Stimulated activated naive B cell treated with anti-CD40 and anti-IgM and Interleukin-4, amounts not matched to agents 10 μg/mL and 1 μg/mL and 100 μg/mL, for 72 hours (primary cell): Measurements from ENCODE around the gene CRMP1.

Experiments used
- ATAC-seq, 2 donors: fragments of 150-1000 bp; cut with Tn5 transposase; replicated peaks; 2 replicates each; pipeline ENCODE4 v1.10.0; 2021; ENCODE audit warnings: moderate library complexity in 1 of 2
- DNase-seq: peaks from one replicate; pipeline ENCODE4 v3.0.0; 2021
- H3K27ac Mint-ChIP-seq: one replicate; pipeline ENCODE4 v1.8.0; 2022; ENCODE audit warnings: mild to moderate bottlenecking, mixed read lengths
- H3K27me3 Mint-ChIP-seq, 2 donors: one replicate each; pipeline ENCODE4 v1.8.0; 2022; ENCODE audit warnings: mixed read lengths in 2 of 2
- H3K36me3 Mint-ChIP-seq, 2 donors: one replicate each; pipeline ENCODE4 v1.8.0; 2022; ENCODE audit warnings: mixed read lengths in 2 of 2, mild to moderate bottlenecking in 1 of 2
- H3K4me1 Mint-ChIP-seq, 2 donors: one replicate each; pipeline ENCODE4 v1.8.0; 2022; ENCODE audit warnings: mixed read lengths in 2 of 2, mild to moderate bottlenecking in 1 of 2
- H3K4me3 Mint-ChIP-seq, 2 donors: one replicate each; pipeline ENCODE4 v1.8.0; 2022; ENCODE audit warnings: mild to moderate bottlenecking in 2 of 2, mixed read lengths in 2 of 2, moderate library complexity in 1 of 2
- H3K9me3 Mint-ChIP-seq, 2 donors: one replicate each; pipeline ENCODE4 v1.8.0; 2022; ENCODE audit warnings: mixed read lengths in 2 of 2, mild to moderate bottlenecking in 1 of 2

The CRMP1 gene

GRCh38 chr4:5893004-5893580 lies at the start of gene CRMP1:
Gene CRMP1, minus strand, starts transcription at chr4:5893086. Its CDS starts 117 bp downstream, at chr4:5892969.
- DNase-seq = no peak
- H3K4me1 Mint-ChIP-seq = peaks cover 20 to 44% of the 10 kb centered on the region in 2 donors
- H3K9me3 Mint-ChIP-seq = peaks cover 3 to 5% of the 10 kb centered on the region in 2 donors
- peaks cover 1 to 14% of the 10 kb centered on the region in 2 donors for H3K36me3 Mint-ChIP-seq
- H3K27ac Mint-ChIP-seq = peak within 1 kb of the TSS; percentile 59
- peak within 1 kb of the TSS in 1 of 2 donors; percentile 29 for H3K4me3 Mint-ChIP-seq
- ATAC-seq = no peak
- H3K27me3 Mint-ChIP-seq = peaks cover 77 to 85% of the 10 kb centered on the region in 2 donors

GRCh38 chr4:5941601-5942000 lies 48.7 kb upstream of the CRMP1 start:
- ATAC-seq (no peak), DNase-seq (no peak)
- peaks cover 3 to 4% of the 10 kb centered on the region in 2 donors for H3K9me3 Mint-ChIP-seq
- H3K4me3 Mint-ChIP-seq = no peak overlapping the region
- H3K27me3 Mint-ChIP-seq = peaks cover 7 to 16% of the 10 kb centered on the region in 2 donors
- H3K4me1 Mint-ChIP-seq = no peaks in the 10 kb centered on the region
- H3K36me3 Mint-ChIP-seq = peaks cover 0 to 2% of the 10 kb centered on the region in 2 donors
- no peak overlapping the region for H3K27ac Mint-ChIP-seq

- ATAC-seq (no peak), DNase-seq (no peak)
- peaks cover 3 to 4% of the 10 kb centered on the region in 2 donors for H3K9me3 Mint-ChIP-seq
- H3K27ac Mint-ChIP-seq = no peak overlapping the region
- no peak overlapping the region for H3K4me3 Mint-ChIP-seq
- no peaks in the 10 kb centered on the region for H3K36me3 Mint-ChIP-seq
- H3K27me3 Mint-ChIP-seq = peaks cover 7 to 16% of the 10 kb centered on the region in 2 donors
- H3K4me1 Mint-ChIP-seq = no peaks in the 10 kb centered on the region
Measured at GRCh38 chr4:5940470-5941203, 47.8 kb upstream of the CRMP1 start.

GRCh38 chr4:5933996-5934831 lies 41.3 kb upstream of the CRMP1 start:
- peaks cover 27 to 30% of the 10 kb centered on the region in 2 donors for H3K27me3 Mint-ChIP-seq
- no peak for ATAC-seq
- no peak for DNase-seq
- no peak overlapping the region for H3K27ac Mint-ChIP-seq
- H3K9me3 Mint-ChIP-seq = no peaks in the 10 kb centered on the region
- H3K36me3 Mint-ChIP-seq = no peaks in the 10 kb centered on the region
- no peak overlapping the region for H3K4me3 Mint-ChIP-seq
- H3K4me1 Mint-ChIP-seq = no peaks in the 10 kb centered on the region

GRCh38 chr4:5933116-5933515 lies 40.2 kb upstream of the CRMP1 start:
- H3K27ac Mint-ChIP-seq = no peak overlapping the region
- H3K36me3 Mint-ChIP-seq = no peaks in the 10 kb centered on the region
- H3K9me3 Mint-ChIP-seq = no peaks in the 10 kb centered on the region
- DNase-seq = no peak
- H3K4me3 Mint-ChIP-seq = no peak overlapping the region
- H3K27me3 Mint-ChIP-seq = peaks cover 27 to 30% of the 10 kb centered on the region in 2 donors
- no peak for ATAC-seq
- H3K4me1 Mint-ChIP-seq = no peaks in the 10 kb centered on the region

GRCh38 chr4:5932035-5932568 lies 39.2 kb upstream of the CRMP1 start:
- H3K27me3 Mint-ChIP-seq = peaks cover 27 to 30% of the 10 kb centered on the region in 2 donors
- ATAC-seq (no peak), DNase-seq (no peak)
- H3K36me3 Mint-ChIP-seq = no peaks in the 10 kb centered on the region
- H3K9me3 Mint-ChIP-seq = peaks cover 5 to 7% of the 10 kb centered on the region in 2 donors
- no peak overlapping the region for H3K27ac Mint-ChIP-seq
- peaks cover 5 to 9% of the 10 kb centered on the region in 2 donors for H3K4me1 Mint-ChIP-seq
- H3K4me3 Mint-ChIP-seq = no peak overlapping the region

- no peak overlapping the region for H3K4me3 Mint-ChIP-seq
- ATAC-seq = no peak
- H3K27ac Mint-ChIP-seq = no peak overlapping the region
- peaks cover 7% of the 10 kb centered on the region in 2 donors for H3K9me3 Mint-ChIP-seq
- H3K36me3 Mint-ChIP-seq = no peaks in the 10 kb centered on the region
- peaks cover 27 to 30% of the 10 kb centered on the region in 2 donors for H3K27me3 Mint-ChIP-seq
- peaks cover 8 to 13% of the 10 kb centered on the region in 2 donors for H3K4me1 Mint-ChIP-seq
- no peak for DNase-seq
Measured at GRCh38 chr4:5931526-5931925, 38.6 kb upstream of the CRMP1 start.

GRCh38 chr4:5930876-5931275 lies 38.0 kb upstream of the CRMP1 start:
- peaks cover 7% of the 10 kb centered on the region in 2 donors for H3K9me3 Mint-ChIP-seq
- no peaks in the 10 kb centered on the region for H3K36me3 Mint-ChIP-seq
- DNase-seq (no peak), ATAC-seq (no peak)
- peaks cover 8 to 13% of the 10 kb centered on the region in 2 donors for H3K4me1 Mint-ChIP-seq
- no peak overlapping the region for H3K27ac Mint-ChIP-seq
- peaks cover 27 to 30% of the 10 kb centered on the region in 2 donors for H3K27me3 Mint-ChIP-seq
- no peak overlapping the region for H3K4me3 Mint-ChIP-seq

GRCh38 chr4:5930456-5930855 lies 37.6 kb upstream of the CRMP1 start:
- Mint-ChIP-seq H3K27ac (no peak overlapping the region), H3K27me3 (peaks cover 27 to 30% of the 10 kb centered on the region in 2 donors), H3K36me3 (no peaks in the 10 kb centered on the region), H3K4me1 (peaks cover 8 to 13% of the 10 kb centered on the region in 2 donors), H3K9me3 (peaks cover 7% of the 10 kb centered on the region in 2 donors), H3K4me3 (no peak overlapping the region)
- ATAC-seq (no peak), DNase-seq (no peak)

- ATAC-seq = no peak
- no peak overlapping the region for H3K4me3 Mint-ChIP-seq
- H3K36me3 Mint-ChIP-seq = no peaks in the 10 kb centered on the region
Measured at GRCh38 chr4:5928844-5929420, 36.0 kb upstream of the CRMP1 start.

GRCh38 chr4:5928274-5928673 lies 35.4 kb upstream of the CRMP1 start:
- H3K4me3 Mint-ChIP-seq = no peak overlapping the region
- peaks cover 8 to 13% of the 10 kb centered on the region in 2 donors for H3K4me1 Mint-ChIP-seq
- peaks cover 7% of the 10 kb centered on the region in 2 donors for H3K9me3 Mint-ChIP-seq
- no peak overlapping the region for H3K27ac Mint-ChIP-seq
- no peak for DNase-seq
- peaks cover 15 to 23% of the 10 kb centered on the region in 2 donors for H3K27me3 Mint-ChIP-seq
- ATAC-seq = no peak
- H3K36me3 Mint-ChIP-seq = no peaks in the 10 kb centered on the region

More at GRCh38 chr4:5928844-5929420, 36.0 kb upstream of the CRMP1 start:
- Mint-ChIP-seq H3K4me1 (peaks cover 8 to 13% of the 10 kb centered on the region in 2 donors), H3K9me3 (peaks cover 7% of the 10 kb centered on the region in 2 donors), H3K27ac (no peak overlapping the region), H3K27me3 (peaks cover 22 to 28% of the 10 kb centered on the region in 2 donors)
- DNase-seq = no peak

- Mint-ChIP-seq H3K4me3 (no peak overlapping the region), H3K4me1 (peaks cover 8 to 13% of the 10 kb centered on the region in 2 donors), H3K36me3 (no peaks in the 10 kb centered on the region), H3K27me3 (peaks cover 14 to 25% of the 10 kb centered on the region in 2 donors), H3K27ac (no peak overlapping the region), H3K9me3 (peaks cover 7% of the 10 kb centered on the region in 2 donors)
- ATAC-seq (no peak), DNase-seq (no peak)
Measured at GRCh38 chr4:5927747-5928146, 34.9 kb upstream of the CRMP1 start.

GRCh38 chr4:5927116-5927515 lies 34.2 kb upstream of the CRMP1 start:
- Mint-ChIP-seq H3K9me3 (peaks cover 7% of the 10 kb centered on the region in 2 donors), H3K27ac (no peak overlapping the region), H3K4me1 (peaks cover 8 to 13% of the 10 kb centered on the region in 2 donors), H3K27me3 (peaks cover 17 to 26% of the 10 kb centered on the region in 2 donors), H3K4me3 (no peak overlapping the region), H3K36me3 (no peaks in the 10 kb centered on the region)
- DNase-seq (no peak), ATAC-seq (no peak)

GRCh38 chr4:5926598-5926997 lies 33.7 kb upstream of the CRMP1 start:
- no peak for ATAC-seq
- Mint-ChIP-seq H3K4me1 (peaks cover 8 to 14% of the 10 kb centered on the region in 2 donors), H3K4me3 (no peak overlapping the region), H3K27me3 (peaks cover 22 to 25% of the 10 kb centered on the region in 2 donors), H3K9me3 (peaks cover 7% of the 10 kb centered on the region in 2 donors), H3K27ac (no peak overlapping the region), H3K36me3 (no peaks in the 10 kb centered on the region)
- no peak for DNase-seq
